ENCODE results near the gene ERG28. TPM values are rescaled to one million over a fixed set of nuclear protein-coding genes. Genes with fewer than 3 reads are reported as not detected.

Gene ERG28
- total RNA-seq, 2 donors from 2014 or later = 8.4 to 9.0 TPM

GRCh38 chr14:75685910-75686309 is 25.2 kb upstream of the ERG28 start:
- H3K9me3 ChIP-seq (ENCODE audit: control insufficient read depth, low read length, poor library complexity, severe bottlenecking) = no peaks in the 10 kb centered on the region
- H3K36me3 Mint-ChIP-seq (ENCODE audit: low read depth) = peaks cover 5% of the 10 kb centered on the region
- no peaks in the 10 kb centered on the region for H3K27me3 Mint-ChIP-seq
- H3K27ac Mint-ChIP-seq = no peak overlapping the region
- ATAC-seq (no peak), DNase-seq (no peak)
- H3K4me1 Mint-ChIP-seq = no peaks in the 10 kb centered on the region
- H3K4me3 Mint-ChIP-seq = no peak overlapping the region

GRCh38 chr14:75675265-75675960 is 14.7 kb upstream of the ERG28 start:
- H3K4me1 Mint-ChIP-seq = peaks cover 10% of the 10 kb centered on the region
- no peak for DNase-seq
- H3K36me3 Mint-ChIP-seq (ENCODE audit: low read depth) = peaks cover 14% of the 10 kb centered on the region

GRCh38 chr14:75673345-75674035 is 12.8 kb upstream of the ERG28 start:
- no peaks in the 10 kb centered on the region for H3K9me3 ChIP-seq (ENCODE audit: control insufficient read depth, low read length, poor library complexity, severe bottlenecking)
- no peak overlapping the region for H3K27ac Mint-ChIP-seq
- H3K27me3 Mint-ChIP-seq = no peaks in the 10 kb centered on the region
- H3K4me1 Mint-ChIP-seq = peaks cover 12% of the 10 kb centered on the region
- no peak for DNase-seq
- H3K4me3 Mint-ChIP-seq = no peak overlapping the region
- peaks cover 19% of the 10 kb centered on the region for H3K36me3 Mint-ChIP-seq (ENCODE audit: low read depth)
- ATAC-seq = no peak

More at GRCh38 chr14:75675265-75675960, 14.7 kb upstream of the ERG28 start:
- H3K9me3 ChIP-seq (ENCODE audit: control insufficient read depth, low read length, poor library complexity, severe bottlenecking) = no peaks in the 10 kb centered on the region
- Mint-ChIP-seq H3K27ac (no peak overlapping the region), H3K4me3 (no peak overlapping the region), H3K27me3 (no peaks in the 10 kb centered on the region)
- ATAC-seq = no peak

DNA sequence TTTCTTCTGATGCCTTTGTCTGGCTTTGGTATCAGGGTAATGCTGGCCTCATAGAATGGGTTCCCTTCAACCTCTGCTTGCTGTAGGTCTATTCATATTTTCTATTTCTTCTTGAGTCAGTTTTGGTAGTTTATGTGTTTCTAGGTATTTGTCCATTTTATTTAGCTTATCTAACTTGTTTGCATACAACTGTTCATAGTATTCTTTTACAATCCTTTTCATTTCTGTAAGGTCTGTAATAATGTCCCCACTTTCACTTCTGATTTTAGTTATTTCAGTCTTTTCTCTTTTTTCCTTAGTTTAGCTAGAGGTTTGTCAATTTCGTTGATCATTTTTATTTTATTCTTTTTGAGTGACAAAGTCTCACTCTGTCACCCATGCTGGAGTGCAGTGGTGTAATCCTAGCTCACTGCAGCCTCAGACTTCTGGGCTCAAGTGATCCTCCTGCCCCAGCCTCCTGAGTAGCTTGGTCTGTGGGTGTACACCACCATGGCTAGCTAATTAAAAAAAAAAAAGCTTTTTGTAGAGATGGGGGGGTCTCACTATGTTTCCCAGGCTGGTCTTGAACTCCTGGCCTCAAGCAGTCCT is 12.0 kb upstream of the ERG28 start:
- no peaks in the 10 kb centered on the region for H3K9me3 ChIP-seq (ENCODE audit: control insufficient read depth, low read length, poor library complexity, severe bottlenecking)
- ATAC-seq = no peak
- Mint-ChIP-seq H3K27me3 (no peaks in the 10 kb centered on the region), H3K36me3 (ENCODE audit: low read depth) (peaks cover 19% of the 10 kb centered on the region), H3K4me3 (no peak overlapping the region), H3K4me1 (peaks cover 9% of the 10 kb centered on the region), H3K27ac (no peak overlapping the region)
- no peak for DNase-seq

DNA sequence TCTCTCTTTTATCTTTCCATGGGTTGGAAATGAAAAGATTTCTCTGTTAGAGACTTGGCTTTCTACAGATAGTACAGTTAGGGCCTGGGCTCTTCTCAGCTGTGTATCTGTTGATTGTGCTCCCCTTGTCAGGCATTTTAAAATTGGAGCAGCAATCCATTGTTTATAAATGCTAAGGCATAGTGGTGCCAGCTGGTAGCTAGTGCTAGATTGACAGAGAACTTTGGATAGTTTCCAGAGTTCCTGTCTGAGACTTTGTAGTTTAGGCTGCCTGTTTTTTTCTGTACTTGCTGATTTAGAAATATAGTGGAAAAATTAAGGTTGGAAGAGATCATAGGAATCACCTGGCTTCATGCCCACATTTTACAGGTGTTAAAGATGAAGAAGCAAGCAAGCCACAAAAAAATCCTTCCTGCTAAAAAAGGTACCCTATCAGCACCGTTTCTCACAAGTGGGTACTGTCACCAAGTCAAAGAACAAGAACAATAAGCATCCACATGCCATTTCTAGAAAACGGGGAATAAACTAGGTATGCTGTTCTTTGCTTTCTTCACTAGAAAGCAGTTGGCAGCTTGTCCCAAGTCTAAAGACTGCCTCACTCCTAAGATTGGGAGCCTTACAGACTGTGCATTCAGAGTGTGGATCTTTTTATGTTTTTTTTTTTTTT is 6.6 kb upstream of the ERG28 start:
- ATAC-seq (no peak), DNase-seq (no peak)
- Mint-ChIP-seq H3K4me3 (no peak overlapping the region), H3K27me3 (no peaks in the 10 kb centered on the region), H3K27ac (no peak overlapping the region), H3K4me1 (peaks cover 6% of the 10 kb centered on the region), H3K36me3 (ENCODE audit: low read depth) (peaks cover 10% of the 10 kb centered on the region)
- H3K9me3 ChIP-seq (ENCODE audit: control insufficient read depth, low read length, poor library complexity, severe bottlenecking) = no peaks in the 10 kb centered on the region

- H3K4me1 Mint-ChIP-seq = peaks cover 11% of the 10 kb centered on the region
- no peaks in the 10 kb centered on the region for H3K27me3 Mint-ChIP-seq
- H3K4me3 Mint-ChIP-seq = no peak overlapping the region
- peak overlapping the region; percentile 24 for H3K27ac Mint-ChIP-seq
- H3K36me3 Mint-ChIP-seq (ENCODE audit: low read depth) = peaks cover 2% of the 10 kb centered on the region
- DNase-seq = no peak
- no peaks in the 10 kb centered on the region for H3K9me3 ChIP-seq (ENCODE audit: control insufficient read depth, low read length, poor library complexity, severe bottlenecking)
- no peak for ATAC-seq
These were observed 2.3 kb upstream of the ERG28 start for GRCh38 chr14:75662966-75663365.

- no peaks in the 10 kb centered on the region for H3K9me3 ChIP-seq (ENCODE audit: control insufficient read depth, low read length, poor library complexity, severe bottlenecking)
- ATAC-seq (no peak), DNase-seq (no peak)
- Mint-ChIP-seq H3K27me3 (no peaks in the 10 kb centered on the region), H3K4me3 (peak overlapping the region; percentile 100), H3K36me3 (ENCODE audit: low read depth) (peaks cover 2% of the 10 kb centered on the region), H3K4me1 (peaks cover 14% of the 10 kb centered on the region), H3K27ac (peak overlapping the region; percentile 99)
These were observed 781 bp upstream of the ERG28 start for GRCh38 chr14:75661499-75661814.

DNA sequence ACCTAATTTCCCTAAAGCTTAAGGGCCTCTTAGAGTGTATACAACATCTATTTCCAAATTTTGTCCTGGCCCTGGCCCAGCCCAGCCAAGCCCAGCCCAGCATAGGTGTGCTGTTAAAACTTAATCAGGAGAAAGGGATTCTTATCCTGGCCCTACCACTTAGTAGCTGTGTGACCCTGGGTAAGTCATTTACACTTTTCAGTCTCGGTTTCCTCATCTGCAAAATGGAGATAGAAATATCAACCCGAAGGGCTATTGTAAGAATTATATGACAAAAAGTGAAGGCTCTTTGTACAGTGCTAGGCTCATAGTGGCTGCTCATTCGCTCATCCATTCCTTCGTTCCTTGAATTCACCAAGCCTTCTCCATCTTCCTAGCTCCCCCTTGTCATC is 442 bp downstream of the ERG28 start:
- Mint-ChIP-seq H3K27me3 (no peaks in the 10 kb centered on the region), H3K4me1 (peaks cover 14% of the 10 kb centered on the region), H3K27ac (peak overlapping the region; percentile 99), H3K36me3 (ENCODE audit: low read depth) (peaks cover 2% of the 10 kb centered on the region), H3K4me3 (peak overlapping the region; percentile 100)
- no peaks in the 10 kb centered on the region for H3K9me3 ChIP-seq (ENCODE audit: control insufficient read depth, low read length, poor library complexity, severe bottlenecking)
- DNase-seq (no peak), ATAC-seq (no peak)

DNA sequence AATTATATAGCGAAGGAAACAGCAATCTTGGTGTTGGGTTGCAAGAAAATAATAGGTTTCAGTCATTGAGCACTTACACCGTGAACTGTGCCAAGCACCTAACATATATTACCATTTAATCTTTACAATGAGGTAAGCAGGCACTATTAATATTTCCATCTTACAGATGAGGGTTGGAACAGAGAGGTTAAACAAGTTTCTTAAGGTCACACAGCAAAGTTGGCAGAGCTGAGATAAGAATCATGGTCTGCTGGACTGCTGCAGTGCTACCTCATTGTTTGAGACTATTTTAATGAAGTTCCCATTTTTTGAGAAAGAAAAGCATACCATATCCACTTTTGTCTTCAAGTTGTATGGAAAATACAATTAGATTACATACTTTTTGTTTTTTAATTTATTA is 1.7 kb downstream of the ERG28 start:
- peaks cover 2% of the 10 kb centered on the region for H3K36me3 Mint-ChIP-seq (ENCODE audit: low read depth)
- ATAC-seq (no peak), DNase-seq (no peak)
- H3K27ac Mint-ChIP-seq = peak overlapping the region; percentile 45
- no peaks in the 10 kb centered on the region for H3K27me3 Mint-ChIP-seq
- H3K4me1 Mint-ChIP-seq = peaks cover 12% of the 10 kb centered on the region
- H3K9me3 ChIP-seq (ENCODE audit: control insufficient read depth, low read length, poor library complexity, severe bottlenecking) = no peaks in the 10 kb centered on the region
- H3K4me3 Mint-ChIP-seq = no peak overlapping the region

DNA sequence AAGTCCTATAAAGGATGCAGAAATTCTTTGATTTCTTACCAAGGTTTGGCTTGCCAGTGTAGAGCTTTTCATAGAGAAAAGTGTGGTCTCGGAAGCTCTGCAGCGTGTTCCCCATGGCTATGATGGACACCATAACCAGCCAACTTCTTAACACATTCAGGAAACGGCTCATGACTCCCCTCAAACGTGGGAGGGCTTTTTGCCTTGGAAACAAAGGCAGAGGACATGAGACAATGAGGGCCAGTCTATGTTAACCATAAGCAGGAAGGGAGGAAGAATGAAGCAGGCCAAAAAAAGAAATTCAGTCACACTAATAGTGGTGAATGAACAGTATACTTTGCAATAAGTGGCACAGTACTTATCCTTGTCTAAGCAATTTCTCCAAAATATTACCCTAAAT is 3.3 kb downstream of the ERG28 start:
- no peaks in the 10 kb centered on the region for H3K9me3 ChIP-seq (ENCODE audit: control insufficient read depth, low read length, poor library complexity, severe bottlenecking)
- Mint-ChIP-seq H3K27me3 (no peaks in the 10 kb centered on the region), H3K27ac (no peak overlapping the region)

GRCh38 chr14:75655235-75655634 is 5.4 kb downstream of the ERG28 start:
- H3K9me3 ChIP-seq (ENCODE audit: control insufficient read depth, low read length, poor library complexity, severe bottlenecking) = no peaks in the 10 kb centered on the region
- Mint-ChIP-seq H3K27ac (peak overlapping the region; percentile 16), H3K4me1 (peaks cover 7% of the 10 kb centered on the region), H3K36me3 (ENCODE audit: low read depth) (no peaks in the 10 kb centered on the region), H3K27me3 (no peaks in the 10 kb centered on the region), H3K4me3 (no peak overlapping the region)
- ATAC-seq (no peak), DNase-seq (no peak)

More for the DNA sequence above, 3.3 kb downstream of the ERG28 start:
- DNase-seq (no peak), ATAC-seq (no peak)
- peaks cover 2% of the 10 kb centered on the region for H3K36me3 Mint-ChIP-seq (ENCODE audit: low read depth)
- peaks cover 12% of the 10 kb centered on the region for H3K4me1 Mint-ChIP-seq
- no peak overlapping the region for H3K4me3 Mint-ChIP-seq

- ATAC-seq = peak; percentile 96
- peaks cover 5% of the 10 kb centered on the region for H3K4me1 Mint-ChIP-seq
- peaks cover 3% of the 10 kb centered on the region for H3K36me3 Mint-ChIP-seq (ENCODE audit: low read depth)
- H3K27me3 Mint-ChIP-seq = no peaks in the 10 kb centered on the region
- no peaks in the 10 kb centered on the region for H3K9me3 ChIP-seq (ENCODE audit: control insufficient read depth, low read length, poor library complexity, severe bottlenecking)
- peak overlapping the region; percentile 16 for H3K27ac Mint-ChIP-seq
- no peak overlapping the region for H3K4me3 Mint-ChIP-seq
- peak; percentile 65 to 78 (median 66) for DNase-seq
These were observed 6.4 kb downstream of the ERG28 start for GRCh38 chr14:75654127-75654732.

DNA sequence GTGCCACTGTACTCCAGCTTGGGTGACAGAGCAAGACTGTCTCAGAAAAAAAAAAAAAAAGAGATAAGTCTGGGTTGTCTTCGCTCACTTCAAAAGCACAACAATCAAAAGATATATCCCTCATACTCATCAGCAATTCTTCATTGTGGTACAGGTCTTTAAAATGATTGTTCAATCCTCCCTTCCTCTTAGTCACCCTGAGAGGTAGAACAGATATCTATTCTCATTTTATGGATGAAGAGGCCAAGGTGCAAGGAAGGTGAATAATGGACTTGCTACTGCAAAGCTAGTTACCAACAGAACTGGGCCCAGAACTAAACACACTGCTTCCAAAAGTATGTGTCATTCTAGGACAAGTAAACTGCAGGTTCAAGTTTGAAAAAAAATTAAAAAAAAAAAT is 7.1 kb downstream of the ERG28 start:
- ATAC-seq (no peak), DNase-seq (no peak)
- Mint-ChIP-seq H3K27ac (no peak overlapping the region), H3K4me3 (no peak overlapping the region), H3K36me3 (ENCODE audit: low read depth) (peaks cover 3% of the 10 kb centered on the region), H3K27me3 (no peaks in the 10 kb centered on the region), H3K4me1 (peaks cover 5% of the 10 kb centered on the region)
- no peaks in the 10 kb centered on the region for H3K9me3 ChIP-seq (ENCODE audit: control insufficient read depth, low read length, poor library complexity, severe bottlenecking)
